Measurements from ENCODE around the gene YTHDC1. TPM values are rescaled to one million over a fixed set of nuclear protein-coding genes. Genes with fewer than 3 reads are reported as not detected.
"Not testable (repeated sequence)": the region's sequence is repeated elsewhere in the genome, so short reads cannot be mapped to it uniquely, and the experiment has no call there.

YTHDC1 gene
- total RNA-seq, 6 donors from 2014 or later: 54.1 to 137 (median 76.3) TPM

- TF ChIP-seq CTCF (IDR thresholded peaks at IDR 0.05) (no peak), EP300 (IDR thresholded peaks at IDR 0.05) (no peak), POLR2AphosphoS5 (IDR thresholded peaks at IDR 0.05) (no peak), POLR2A (IDR thresholded peaks at IDR 0.05) (no peak)
- Histone ChIP-seq H3K27me3 (no peaks in the 10 kb centered on the region), H3K9me3 (no peaks in the 10 kb centered on the region), H3K36me3 (no peaks in the 10 kb centered on the region), H3K27ac (no peak overlapping the region), H3K4me3 (no peak overlapping the region), H3K4me1 (no peaks in the 10 kb centered on the region)
- ATAC-seq (ENCODE audit: low FRiP score in 2 of 2): no peak
- 82 to 84% methylated on average over 2 of the region's 2 CpGs for WGBS, 2 donors
- DNase-seq: no peak
Measured at GRCh38 chr4:68283095-68283494, 66.8 kb downstream of the YTHDC1 start.

GRCh38 chr4:68281796-68282740 lies 67.8 kb downstream of the YTHDC1 start:
- not testable (repeated sequence) for ATAC-seq (ENCODE audit: low FRiP score in 2 of 2); H3K4me1 ChIP-seq
- WGBS, 2 donors: 79 to 81% methylated on average over 10 of the region's 10 CpGs

GRCh38 chr4:68278029-68278428 lies 71.9 kb downstream of the YTHDC1 start:
- no peak for ATAC-seq (ENCODE audit: low FRiP score in 2 of 2)
- Histone ChIP-seq H3K27ac (no peak overlapping the region), H3K27me3 (no peaks in the 10 kb centered on the region), H3K4me3 (no peak overlapping the region), H3K9me3 (no peaks in the 10 kb centered on the region), H3K36me3 (no peaks in the 10 kb centered on the region), H3K4me1 (no peaks in the 10 kb centered on the region)
- 79% methylated on average over 2 of the region's 2 CpGs for whole genome bisulfite sequencing, 2 donors
- no peak for DNase-seq
- TF ChIP-seq CTCF (IDR thresholded peaks at IDR 0.05): no peak
- TF ChIP-seq POLR2AphosphoS5 (IDR thresholded peaks at IDR 0.05): no peak
- TF ChIP-seq POLR2A (IDR thresholded peaks at IDR 0.05): no peak
- TF ChIP-seq EP300 (IDR thresholded peaks at IDR 0.05): no peak

More at GRCh38 chr4:68281796-68282740, 67.8 kb downstream of the YTHDC1 start:
- not testable (repeated sequence) for H3K27me3 ChIP-seq, DNase-seq, H3K9me3 ChIP-seq, H3K27ac ChIP-seq, H3K4me3 ChIP-seq, H3K36me3 ChIP-seq

GRCh38 chr4:68277627-68278026 lies 72.3 kb downstream of the YTHDC1 start:
- no peak for ATAC-seq (ENCODE audit: low FRiP score in 2 of 2)
- no peaks in the 10 kb centered on the region for H3K9me3 ChIP-seq
- no peaks in the 10 kb centered on the region for H3K36me3 ChIP-seq
- WGBS, 2 donors: 64 to 72% methylated on average over 2 of the region's 2 CpGs
- TF ChIP-seq POLR2AphosphoS5 (IDR thresholded peaks at IDR 0.05) (no peak), EP300 (IDR thresholded peaks at IDR 0.05) (no peak), CTCF (IDR thresholded peaks at IDR 0.05) (no peak), POLR2A (IDR thresholded peaks at IDR 0.05) (no peak)
- no peak overlapping the region for H3K27ac ChIP-seq
- no peaks in the 10 kb centered on the region for H3K4me1 ChIP-seq
- H3K4me3 ChIP-seq: no peak overlapping the region
- peak in 1 of 2 donors; percentile 1 for DNase-seq
- no peaks in the 10 kb centered on the region for H3K27me3 ChIP-seq

- Histone ChIP-seq H3K27ac (no peak overlapping the region), H3K9me3 (no peaks in the 10 kb centered on the region), H3K4me3 (no peak overlapping the region), H3K36me3 (no peaks in the 10 kb centered on the region), H3K27me3 (no peaks in the 10 kb centered on the region), H3K4me1 (peaks cover 0 to under 1% (median 0%) of the 10 kb centered on the region in 4 donors)
- WGBS, 2 donors: 66 to 71% methylated on average over 2 of the region's 2 CpGs
- no peak for ATAC-seq (ENCODE audit: low FRiP score in 2 of 2)
- TF ChIP-seq POLR2A (IDR thresholded peaks at IDR 0.05) (no peak), EP300 (IDR thresholded peaks at IDR 0.05) (no peak), CTCF (IDR thresholded peaks at IDR 0.05) (no peak), POLR2AphosphoS5 (IDR thresholded peaks at IDR 0.05) (no peak)
- DNase-seq: no peak
Measured at GRCh38 chr4:68272860-68273259, 77.0 kb downstream of the YTHDC1 start.
